Measurements from ENCODE around the gene BPIFA2. TPM values are rescaled to one million over a fixed set of nuclear protein-coding genes. Genes with fewer than 3 reads are reported as not detected.

Gene BPIFA2
- total RNA-seq, 1 donor from 2014 or later = not detected

GRCh38 chr20:33148040-33148439 lies 19.9 kb upstream of the BPIFA2 start:
- no peak overlapping the region for H3K27ac ChIP-seq
- intact Hi-C loops (cut with DNase I) = no loop called here
- no peak for TF ChIP-seq CTCF (IDR thresholded peaks at IDR 0.05)
- DNase-seq (no peak), ATAC-seq (no peak)
- no peaks in the 10 kb centered on the region for H3K27me3 ChIP-seq (ENCODE audit: low read depth)
- no peaks in the 10 kb centered on the region for H3K9me3 ChIP-seq
- no peaks in the 10 kb centered on the region for H3K4me1 ChIP-seq
- H3K36me3 ChIP-seq = no peaks in the 10 kb centered on the region
- H3K4me3 ChIP-seq = no peak overlapping the region

- ATAC-seq (no peak), DNase-seq (no peak)
- no peaks in the 10 kb centered on the region for H3K36me3 ChIP-seq
- TF ChIP-seq CTCF (IDR thresholded peaks at IDR 0.05) = no peak
- intact Hi-C loops (cut with DNase I) = no loop called here
- no peak overlapping the region for H3K27ac ChIP-seq
- no peaks in the 10 kb centered on the region for H3K9me3 ChIP-seq
- H3K27me3 ChIP-seq (ENCODE audit: low read depth) = no peaks in the 10 kb centered on the region
- no peak overlapping the region for H3K4me3 ChIP-seq
- no peaks in the 10 kb centered on the region for H3K4me1 ChIP-seq
Measured at GRCh38 chr20:33154252-33154651, 13.7 kb upstream of the BPIFA2 start.

- ATAC-seq (no peak), DNase-seq (no peak)
- no peak overlapping the region for H3K4me3 ChIP-seq
- no peak overlapping the region for H3K27ac ChIP-seq
- no peaks in the 10 kb centered on the region for H3K9me3 ChIP-seq
- no peaks in the 10 kb centered on the region for H3K4me1 ChIP-seq
- H3K36me3 ChIP-seq = no peaks in the 10 kb centered on the region
- no peak for TF ChIP-seq CTCF (IDR thresholded peaks at IDR 0.05)
- H3K27me3 ChIP-seq (ENCODE audit: low read depth) = no peaks in the 10 kb centered on the region
- intact Hi-C loops (cut with DNase I) = no loop called here
Measured at GRCh38 chr20:33158637-33159385, 9.1 kb upstream of the BPIFA2 start.

GRCh38 chr20:33159713-33160112 lies 8.2 kb upstream of the BPIFA2 start:
- intact Hi-C loops (cut with DNase I) = no loop called here
- DNase-seq (no peak), ATAC-seq (no peak)
- no peak overlapping the region for H3K4me3 ChIP-seq
- no peaks in the 10 kb centered on the region for H3K9me3 ChIP-seq
- no peak for TF ChIP-seq CTCF (IDR thresholded peaks at IDR 0.05)
- no peaks in the 10 kb centered on the region for H3K4me1 ChIP-seq
- no peaks in the 10 kb centered on the region for H3K36me3 ChIP-seq
- H3K27ac ChIP-seq = no peak overlapping the region
- H3K27me3 ChIP-seq (ENCODE audit: low read depth) = no peaks in the 10 kb centered on the region

- ATAC-seq (no peak), DNase-seq (no peak)
- intact Hi-C loops (cut with DNase I) = no loop called here
Measured at GRCh38 chr20:33160681-33161080, 7.3 kb upstream of the BPIFA2 start.

More at GRCh38 chr20:33160681-33161080, 7.3 kb upstream of the BPIFA2 start:
- no peaks in the 10 kb centered on the region for H3K4me1 ChIP-seq
- H3K4me3 ChIP-seq = no peak overlapping the region
- H3K36me3 ChIP-seq = no peaks in the 10 kb centered on the region
- no peak for TF ChIP-seq CTCF (IDR thresholded peaks at IDR 0.05)
- no peaks in the 10 kb centered on the region for H3K27me3 ChIP-seq (ENCODE audit: low read depth)
- H3K9me3 ChIP-seq = no peaks in the 10 kb centered on the region
- H3K27ac ChIP-seq = no peak overlapping the region

Data from lower lobe of right lung (tissue), 2 donors.